Astrocyte of the cerebellum (primary cell): Measurements from ENCODE around the gene ATL1.

Source experiments
- DNase-seq: peaks from one replicate; pipeline ENCODE4 v3.0.0-alpha.2; 2011; ENCODE audit warnings: low read depth
- H3K4me3 ChIP-seq: 2 replicates; pipeline ENCODE4 v1.5.1; 2011; ENCODE audit warnings: mild to moderate bottlenecking, low read depth, low read length, moderate library complexity
- CTCF ChIP-seq: IDR thresholded peaks from 2 replicates; pipeline ENCODE4 v1.5.1; 2012; ENCODE audit warnings: low read length, low read depth, moderate library complexity, mild to moderate bottlenecking; ENCODE audit errors: missing control alignments
- in situ Hi-C: cut with HindIII; loops from 2 replicates; pipeline ENCODE4 v1.10.0; 2017; ENCODE audit warnings: low sequenced_read_pairs

The ATL1 gene

DNA sequence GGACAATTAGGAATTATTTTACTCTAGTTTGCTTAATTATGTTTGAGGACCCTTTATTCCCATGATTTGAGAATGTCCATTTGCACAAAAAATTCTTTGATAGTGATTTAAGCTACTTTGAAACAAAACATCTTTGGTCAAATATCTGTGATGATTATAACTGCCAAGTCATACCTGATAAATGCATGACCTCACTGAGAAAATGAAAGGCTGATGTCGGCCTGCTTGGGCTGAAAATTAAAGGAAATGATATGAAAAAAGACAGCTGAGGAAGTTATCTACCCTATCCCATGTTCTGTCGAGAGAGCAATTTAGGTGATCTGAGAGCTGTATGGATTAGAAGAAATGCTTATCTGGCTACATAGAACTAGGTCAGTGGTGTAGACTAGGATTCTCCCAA, 43.6 kb downstream of the ATL1 start:
- H3K4me3 ChIP-seq = no peak overlapping the region
- in situ Hi-C loops = loop anchor here (25.0 kb wide), 1 partner anchor 184 kb away; no protein-coding TSS in a partner anchor
- no peak for TF ChIP-seq CTCF
- no peak for DNase-seq

GRCh38 chr14:50605766-50606165, 45.8 kb downstream of the ATL1 start:
- DNase-seq = no peak
- in situ Hi-C loops = loop anchor here (25.0 kb wide), 1 partner anchor 182 kb away; no protein-coding TSS in a partner anchor
- no peak overlapping the region for H3K4me3 ChIP-seq
- TF ChIP-seq CTCF = no peak

GRCh38 chr14:50606468-50606867, 46.5 kb downstream of the ATL1 start:
- in situ Hi-C loops = loop anchor here (25.0 kb wide), 1 partner anchor 181 kb away; no protein-coding TSS in a partner anchor
- no peak overlapping the region for H3K4me3 ChIP-seq
- TF ChIP-seq CTCF = no peak
- DNase-seq = no peak

GRCh38 chr14:50607181-50607580, 47.2 kb downstream of the ATL1 start:
- DNase-seq = peak; percentile 53
- in situ Hi-C loops = loop anchor here (25.0 kb wide), 1 partner anchor 180 kb away; no protein-coding TSS in a partner anchor
- no peak overlapping the region for H3K4me3 ChIP-seq
- no peak for TF ChIP-seq CTCF

DNA sequence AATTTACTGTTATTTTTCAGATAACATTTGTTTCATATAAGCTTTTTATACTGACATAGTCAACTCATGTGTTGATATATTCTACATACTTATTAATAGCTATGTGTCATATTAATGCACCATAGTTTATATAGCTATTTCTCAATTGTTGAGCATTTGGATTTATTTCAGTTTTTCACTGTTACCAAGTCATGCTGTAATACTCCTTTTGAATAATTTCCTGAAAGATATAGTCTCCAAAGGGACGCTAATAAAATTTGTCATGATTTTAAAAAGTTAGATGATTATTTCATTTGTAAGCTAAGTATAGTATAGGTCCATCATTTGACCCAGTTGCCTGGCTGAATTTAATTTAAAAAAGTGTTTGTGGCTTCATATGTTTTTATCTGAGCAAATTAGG, 47.8 kb downstream of the ATL1 start:
- TF ChIP-seq CTCF = no peak
- DNase-seq = no peak
- in situ Hi-C loops = loop anchor here (25.0 kb wide), 1 partner anchor 180 kb away; no protein-coding TSS in a partner anchor
- H3K4me3 ChIP-seq = no peak overlapping the region

DNA sequence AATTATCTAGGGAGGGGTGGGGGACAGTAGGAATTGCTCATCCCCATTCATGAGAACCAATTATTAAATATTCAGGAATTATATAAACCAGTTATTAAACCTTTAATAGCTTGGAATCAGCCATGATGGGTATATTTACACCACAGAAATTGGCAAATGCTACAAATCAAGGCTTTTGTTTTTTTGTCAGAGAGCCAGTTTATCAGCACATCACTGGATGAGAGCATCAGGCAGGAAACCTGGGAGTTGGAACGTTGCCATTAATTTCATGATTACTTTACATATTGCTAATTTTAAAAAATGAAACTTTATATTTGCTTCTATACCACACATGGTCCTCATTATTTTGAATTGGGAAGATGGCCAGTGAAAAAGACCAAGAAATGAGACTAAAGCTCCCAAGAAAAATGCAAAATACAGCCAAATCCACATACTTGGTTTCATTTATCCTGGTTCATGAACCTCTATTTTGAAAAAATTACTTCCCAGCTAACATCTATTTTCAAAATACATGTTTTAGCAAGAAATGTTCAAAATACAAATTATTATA, 48.4 kb downstream of the ATL1 start:
- DNase-seq = peak; percentile 40
- no peak overlapping the region for H3K4me3 ChIP-seq
- in situ Hi-C loops = loop anchor here (25.0 kb wide), 1 partner anchor 179 kb away; no protein-coding TSS in a partner anchor
- no peak for TF ChIP-seq CTCF
